Activated CD8-positive, alpha-beta memory T cell treated with anti-CD3 and anti-CD28 coated beads, Interleukin-2, amount 50 U/mL, for 4 hours (primary cell): ENCODE measurements around the gene MFSD12.

Experiments
- DNase-seq: peaks from one replicate; pipeline ENCODE4 v3.0.0-alpha.2; 2020

Gene MFSD12

GRCh38 chr19:3557461-3558248, at the start of gene MFSD12:
Gene MFSD12 (minus strand): TSS chr19:3557586. CDS start chr19:3557403, 183 bp downstream.
- peak; percentile 95 for DNase-seq

DNA sequence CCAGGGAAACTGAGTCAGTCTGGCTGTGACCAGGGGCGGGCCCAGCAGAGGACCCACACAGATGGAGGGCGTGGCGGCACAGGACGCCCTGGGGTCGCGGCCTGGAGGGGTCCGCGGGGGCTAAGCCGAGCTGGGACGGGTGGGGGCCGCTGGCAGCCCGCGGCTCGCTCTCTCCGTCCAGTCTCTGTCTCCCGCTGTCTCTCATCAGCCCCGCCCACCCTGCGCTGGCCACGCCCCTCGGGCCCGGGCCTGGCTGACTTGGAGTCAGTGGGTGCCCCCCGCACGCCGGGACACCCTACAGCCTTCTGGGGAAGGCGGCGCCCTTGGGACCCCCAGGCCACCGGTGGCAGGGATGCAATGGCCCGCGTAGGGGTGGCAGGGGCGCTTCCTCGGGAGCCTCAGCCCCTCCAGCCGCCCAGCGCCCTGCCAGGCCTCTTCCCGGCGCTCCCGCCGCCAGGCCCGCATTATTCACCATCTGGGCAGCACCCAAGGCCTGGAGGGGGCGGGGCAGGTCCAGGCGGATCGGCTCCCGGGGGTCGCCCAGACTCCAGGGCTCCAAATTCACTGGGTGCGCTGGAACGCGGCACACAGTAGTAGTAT, 49.4 kb upstream of the MFSD12 start, which contains the start of gene TBXA2R:
TSS of gene TBXA2R (minus strand) at position 186 of the 600 bp plus-strand sequence. CDS start 6,241 bp downstream, outside the sequence.
- peak; percentile 76 for DNase-seq

GRCh38 chr19:3606174-3606689, 48.8 kb upstream of the MFSD12 start:
- no peak for DNase-seq

GRCh38 chr19:3605770-3606169, 48.4 kb upstream of the MFSD12 start:
- DNase-seq = no peak

DNA sequence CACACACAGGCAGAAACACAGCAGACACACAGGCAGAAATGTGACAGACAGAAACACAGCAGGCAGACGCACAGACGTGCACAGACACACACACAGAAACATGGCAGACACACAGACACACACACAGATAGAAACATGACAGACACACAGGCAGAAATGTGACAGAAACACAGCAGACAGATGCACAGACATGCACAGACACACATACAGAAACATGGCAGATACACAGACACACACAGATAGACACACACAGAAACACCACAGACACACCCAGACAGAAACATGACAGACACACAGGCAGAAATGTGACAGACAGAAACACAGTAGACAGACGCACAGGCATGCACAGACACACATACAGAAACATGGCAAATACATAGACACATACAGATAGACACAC, 48.0 kb upstream of the MFSD12 start:
- no peak for DNase-seq

GRCh38 chr19:3604987-3605343, 47.6 kb upstream of the MFSD12 start:
- peak; percentile 40 for DNase-seq

DNA sequence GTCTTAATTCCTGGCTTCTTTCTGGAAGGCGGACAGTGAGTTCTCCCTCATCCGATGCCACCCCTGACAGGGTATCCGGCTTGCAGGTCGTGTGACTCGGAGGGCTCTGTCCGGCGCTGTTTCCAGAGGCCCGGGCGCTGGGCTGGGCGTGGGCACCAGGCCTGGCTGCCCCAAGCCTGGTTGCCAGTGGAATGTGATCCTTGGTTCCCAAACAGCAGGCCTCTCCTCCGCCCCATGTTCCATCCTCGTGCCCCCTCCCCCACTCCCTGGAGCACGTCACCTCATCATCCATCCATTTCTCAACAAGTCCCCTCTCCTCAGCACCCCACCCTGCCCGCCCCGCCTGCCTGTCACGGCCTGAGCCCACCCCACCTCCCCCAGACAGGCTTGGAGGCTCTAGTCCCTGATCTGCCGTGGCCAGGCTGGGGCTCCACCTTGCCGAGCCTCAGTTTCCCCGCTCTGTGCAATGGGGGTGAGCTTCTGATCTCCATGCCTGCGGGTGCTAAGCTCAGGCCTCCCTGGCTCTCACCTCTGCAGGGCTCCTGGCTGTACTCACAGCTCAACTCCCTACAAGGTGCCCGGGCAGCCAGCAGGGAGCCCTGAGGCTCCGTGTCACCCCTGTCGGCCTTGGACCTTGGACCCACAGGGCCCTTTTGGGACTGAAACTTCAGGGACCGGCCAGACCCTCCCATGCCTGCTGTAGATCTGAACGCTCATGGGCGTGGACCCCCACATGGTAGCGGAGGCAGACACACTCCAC, 47.0 kb upstream of the MFSD12 start:
- no peak for DNase-seq

- DNase-seq = no peak
Measured at GRCh38 chr19:3603121-3603811, 45.9 kb upstream of the MFSD12 start.

DNA sequence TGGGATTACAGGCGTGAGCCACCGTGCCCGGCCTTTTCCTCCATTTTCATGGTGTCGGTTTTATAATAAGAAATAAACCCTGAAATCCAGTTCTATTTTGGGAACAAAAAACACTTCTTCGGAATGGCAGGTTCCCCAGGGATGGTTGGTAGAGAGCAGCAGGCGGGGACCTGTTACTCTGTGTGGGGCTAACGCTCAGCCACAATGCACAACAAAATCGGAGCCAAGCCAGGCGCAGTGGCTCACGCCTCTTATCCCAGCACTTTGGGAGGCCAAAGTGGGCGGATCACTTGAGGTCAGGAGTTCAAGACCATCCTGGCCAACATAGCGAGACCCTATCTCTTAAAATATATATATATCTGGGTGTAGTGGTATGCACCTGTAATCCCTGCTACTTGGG, 43.6 kb upstream of the MFSD12 start:
- no peak for DNase-seq

- DNase-seq = no peak
Measured at GRCh38 chr19:3599776-3600187, 42.4 kb upstream of the MFSD12 start.

- DNase-seq = no peak
Measured at GRCh38 chr19:3595521-3596061, 38.2 kb upstream of the MFSD12 start.

- no peak for DNase-seq
Measured at GRCh38 chr19:3593156-3593555, 35.8 kb upstream of the MFSD12 start.

DNA sequence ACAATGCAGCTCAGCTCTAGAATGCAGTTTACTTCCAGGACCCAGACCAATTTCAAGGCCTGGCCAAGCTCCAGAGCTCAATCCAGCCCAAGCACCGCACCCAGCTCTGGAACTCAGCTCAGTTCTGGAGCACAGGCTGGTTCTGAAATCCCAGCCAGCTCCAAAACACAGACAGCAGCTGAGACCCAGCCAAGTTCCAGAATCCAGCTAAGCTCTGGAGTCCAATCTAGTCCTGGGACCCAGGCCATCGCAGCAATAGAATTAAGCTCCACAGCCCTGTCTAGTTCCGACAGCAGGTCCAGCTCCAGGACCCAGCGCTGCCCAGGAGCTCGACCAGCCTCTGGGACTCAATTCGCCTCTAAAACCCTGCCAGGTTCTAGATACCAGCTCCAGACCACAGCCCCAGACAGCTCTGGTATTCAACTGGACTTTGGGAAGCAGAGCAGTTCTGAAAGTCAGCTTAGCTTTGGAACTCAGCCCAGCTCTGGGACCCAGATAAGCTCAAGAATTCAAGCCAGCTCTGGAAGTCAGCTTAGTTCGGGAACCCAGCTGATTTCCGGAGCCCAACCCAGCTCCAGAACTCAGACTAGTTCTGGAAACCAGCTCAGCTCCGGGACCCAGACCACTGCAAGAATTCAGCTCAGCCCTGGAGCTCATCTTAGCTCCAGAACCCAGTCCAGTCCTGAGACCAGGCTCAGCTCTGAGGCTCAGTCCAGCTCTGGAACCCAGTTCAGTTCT, 34.7 kb upstream of the MFSD12 start:
- DNase-seq = no peak

DNA sequence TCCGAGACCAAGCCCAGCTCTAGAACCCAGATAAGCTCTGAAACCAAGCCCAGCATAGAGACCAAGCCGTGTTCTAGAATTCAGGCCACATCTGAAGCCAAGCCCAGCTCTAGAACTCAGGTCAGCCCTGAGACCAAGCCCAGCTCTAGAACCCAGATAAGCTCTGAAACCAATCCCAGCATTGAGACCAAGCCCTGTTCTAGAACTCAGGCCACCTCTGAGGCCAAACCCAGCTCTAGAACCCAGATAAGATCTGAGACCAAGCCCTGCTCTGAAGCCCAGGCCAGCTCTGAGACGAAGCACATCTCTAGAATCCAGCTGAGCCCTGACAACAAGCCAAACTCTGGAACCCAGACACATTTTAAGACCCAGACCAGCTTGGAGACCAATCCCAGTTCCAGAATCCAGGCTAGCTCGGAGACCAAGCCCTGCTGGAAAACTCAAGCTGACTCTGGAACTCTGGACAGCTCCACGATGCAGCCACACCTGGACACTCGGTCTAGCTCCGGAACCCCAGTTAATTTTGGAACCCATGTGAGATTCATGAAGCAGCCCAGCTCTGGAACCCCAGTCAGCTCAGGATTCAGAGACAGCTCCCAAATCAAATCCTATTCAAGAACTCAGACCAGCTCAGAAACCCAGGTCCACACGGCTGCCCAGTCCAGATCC, 33.7 kb upstream of the MFSD12 start:
- no peak for DNase-seq

GRCh38 chr19:3589949-3590348, 32.6 kb upstream of the MFSD12 start:
- DNase-seq = no peak

- DNase-seq = no peak
Measured at GRCh38 chr19:3589439-3589838, 32.1 kb upstream of the MFSD12 start.

GRCh38 chr19:3586707-3587346, 29.4 kb upstream of the MFSD12 start:
- no peak for DNase-seq

- peak; percentile 56 for DNase-seq
Measured at GRCh38 chr19:3586127-3586626, 28.8 kb upstream of the MFSD12 start.

- DNase-seq = no peak
Measured at GRCh38 chr19:3585301-3586126, 28.1 kb upstream of the MFSD12 start, which contains the start of gene GIPC3. Gene GIPC3 (plus strand): TSS chr19:3585478. CDS start chr19:3585598, 120 bp downstream.
